ENCODE data around the gene NR5A1. TPM values are rescaled to one million over a fixed set of nuclear protein-coding genes. Genes with fewer than 3 reads are reported as not detected.

Gene NR5A1
- total and polyA plus RNA-seq, 10 of the 15 experiments (the other 5 are each of a cell fraction or from before 2014, with no cell fraction given): 0.06 to 0.24 (median 0.08) TPM; not detected in 5

GRCh38 chr9:124450241-124450924, 56.8 kb downstream of the NR5A1 start, which contains the start of gene ADGRD2 (continued):
- no peak for TF ChIP-seq MLLT1 (IDR thresholded peaks at IDR 0.05)

- intact Hi-C loops (cut with micrococcal nuclease; ENCODE audit: unreplicated experiment): no loop called here
- ChIA-PET POLR2A (no interaction called here), RAD21 (ENCODE audit: unreplicated experiment) (no interaction called here), CTCF (interaction anchor here (0.7 kb wide), 1 partner anchor 45 kb away, joined by 4 read pairs; no protein-coding TSS in a partner anchor), SMC1A (ENCODE audit: uncharacterized antibody, unreplicated experiment) (no interaction called here)
- no peaks in the 10 kb centered on the region for H3K36me3 ChIP-seq (ENCODE audit: control insufficient read depth in 2 of 2, insufficient read depth in 2 of 2, low read length in 1 of 2)
- H3K27me3 ChIP-seq (replicated peaks in 1 of 2; ENCODE audit: control insufficient read depth in 2 of 2, insufficient read depth in 2 of 2, low read length in 1 of 2): peaks cover 5 to 9% of the 10 kb centered on the region in 2 experiments; a peak in 3 of 4 replicates
- no peaks in the 10 kb centered on the region for H4K20me1 ChIP-seq (ENCODE audit: control insufficient read depth, insufficient read depth)
- in situ Hi-C loops (cut with MboI): no loop called here
- H3K79me2 ChIP-seq (ENCODE audit: control insufficient read depth, insufficient read depth, low read length): no peaks in the 10 kb centered on the region
- no peak for ATAC-seq
- no peak overlapping the region for H2AFZ ChIP-seq (ENCODE audit: control insufficient read depth, low read depth, low read length)
- no peak overlapping the region for H3K4me3 ChIP-seq
- no TSS peak for BruUV-seq (replicated peaks)
- no peak for FAIRE-seq
- no peak overlapping the region for H3K4me2 ChIP-seq (ENCODE audit: control insufficient read depth, insufficient read depth)
- 44% methylated on average over 13 of the region's 13 CpGs for WGBS (ENCODE audit: insufficient coverage, insufficient replicate concordance, low lambda C conversion rate, missing lambda C conversion rate)
- H3K9ac ChIP-seq (ENCODE audit: control insufficient read depth, insufficient read depth, low read length): no peak overlapping the region
- no peak overlapping the region for H3K27ac ChIP-seq (ENCODE audit: control insufficient read depth, insufficient read depth)
- no peaks in the 10 kb centered on the region for H3K4me1 ChIP-seq (ENCODE audit: control insufficient read depth, insufficient read depth, low read length)
- no peak for TF ChIP-seq ZNF274 (IDR thresholded peaks at IDR 0.05; ENCODE audit: insufficient read depth, insufficient read length)
- TF ChIP-seq SMAD1 (IDR thresholded peaks at IDR 0.05; ENCODE audit: low read depth, partially characterized antibody): no peak
- no peak for TF ChIP-seq PML (IDR thresholded peaks at IDR 0.05; ENCODE audit: low read length)
- no peak for TF ChIP-seq SRF (IDR thresholded peaks at IDR 0.05; ENCODE audit: low read depth in 2 of 2, low read length in 2 of 2)
- TF ChIP-seq E2F4 (IDR thresholded peaks at IDR 0.05; ENCODE audit: low read depth, low read length): no peak
- TF ChIP-seq IKZF1 (conservative IDR thresholded peaks at IDR 0.05): no peak
- no peak for TF ChIP-seq FOXM1 (IDR thresholded peaks at IDR 0.05; ENCODE audit: low read depth, low read length)
- no peak for TF ChIP-seq NFIC (IDR thresholded peaks at IDR 0.05; ENCODE audit: low read depth, low read length)
- no peaks in the 10 kb centered on the region for H3K9me3 ChIP-seq (replicated peaks; ENCODE audit: control insufficient read depth, insufficient read depth, low read length)
- DNase-seq (ENCODE audit: low read depth, low spot score): no peak
Measured at GRCh38 chr9:124449381-124450151, 57.6 kb downstream of the NR5A1 start.
